MM.1S (cell line): ENCODE results near the gene GTF3C5.

ENCODE experiments used
- EZH2 ChIP-seq: fragments of 300-600 bp; sonication (generic); optimal IDR thresholded peaks from 2 replicates; pipeline ENCODE3; 2017; ENCODE audit warnings: low read depth, mild to moderate bottlenecking, antibody characterized with exemption, low read length, mixed read lengths
- TF ChIP-seq, protein P1 (sequence below): fragments of 300-600 bp; sonication (generic); IDR thresholded peaks from 2 replicates; pipeline ENCODE4 v1.5.1; 2016; ENCODE audit warnings: antibody characterized with exemption, low read length, mixed read lengths

DNA sequence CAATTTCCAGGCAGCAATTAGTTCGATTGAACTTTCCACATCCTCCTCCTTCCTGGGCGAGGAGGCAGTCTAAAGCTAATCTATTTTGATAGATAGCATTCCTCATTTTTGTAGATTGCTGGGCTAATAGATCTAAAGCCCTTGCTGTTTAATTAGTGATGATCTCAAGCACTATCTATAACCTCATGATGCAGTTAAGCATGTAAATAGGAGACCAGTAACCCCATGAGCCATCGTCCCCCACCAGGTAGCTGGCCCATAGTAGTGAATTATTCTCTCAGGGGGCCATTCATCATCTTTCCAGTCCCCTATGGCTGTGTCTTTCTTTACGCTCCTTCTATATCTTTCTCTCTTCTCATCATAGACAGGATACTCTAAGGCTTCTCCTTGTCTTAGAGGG is 45.9 kb downstream of the GTF3C5 start:
- TF ChIP-seq, protein P1, sequence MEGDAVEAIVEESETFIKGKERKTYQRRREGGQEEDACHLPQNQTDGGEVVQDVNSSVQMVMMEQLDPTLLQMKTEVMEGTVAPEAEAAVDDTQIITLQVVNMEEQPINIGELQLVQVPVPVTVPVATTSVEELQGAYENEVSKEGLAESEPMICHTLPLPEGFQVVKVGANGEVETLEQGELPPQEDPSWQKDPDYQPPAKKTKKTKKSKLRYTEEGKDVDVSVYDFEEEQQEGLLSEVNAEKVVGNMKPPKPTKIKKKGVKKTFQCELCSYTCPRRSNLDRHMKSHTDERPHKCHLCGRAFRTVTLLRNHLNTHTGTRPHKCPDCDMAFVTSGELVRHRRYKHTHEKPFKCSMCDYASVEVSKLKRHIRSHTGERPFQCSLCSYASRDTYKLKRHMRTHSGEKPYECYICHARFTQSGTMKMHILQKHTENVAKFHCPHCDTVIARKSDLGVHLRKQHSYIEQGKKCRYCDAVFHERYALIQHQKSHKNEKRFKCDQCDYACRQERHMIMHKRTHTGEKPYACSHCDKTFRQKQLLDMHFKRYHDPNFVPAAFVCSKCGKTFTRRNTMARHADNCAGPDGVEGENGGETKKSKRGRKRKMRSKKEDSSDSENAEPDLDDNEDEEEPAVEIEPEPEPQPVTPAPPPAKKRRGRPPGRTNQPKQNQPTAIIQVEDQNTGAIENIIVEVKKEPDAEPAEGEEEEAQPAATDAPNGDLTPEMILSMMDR = no peak
- no peak for TF ChIP-seq EZH2
